Stimulated activated CD8-positive, alpha-beta memory T cell treated with anti-CD3 and anti-CD28 coated beads, Interleukin-12 subunit alpha, Interleukin-12 subunit beta, amount 100 ng/mL, for 4 hours (primary cell): ENCODE data around the gene GOLIM4.
A peak's percentile ranks its signal among the peaks of the same experiment; 100 is the strongest.
"Not testable (repeated sequence)": the region's sequence is repeated elsewhere in the genome, so short reads cannot be mapped to it uniquely, and the experiment has no call there.

Experiments used
- DNase-seq: peaks from one replicate; pipeline ENCODE4 v3.0.0-alpha.2; 2020; ENCODE audit warnings: low read depth

GOLIM4 gene

DNA sequence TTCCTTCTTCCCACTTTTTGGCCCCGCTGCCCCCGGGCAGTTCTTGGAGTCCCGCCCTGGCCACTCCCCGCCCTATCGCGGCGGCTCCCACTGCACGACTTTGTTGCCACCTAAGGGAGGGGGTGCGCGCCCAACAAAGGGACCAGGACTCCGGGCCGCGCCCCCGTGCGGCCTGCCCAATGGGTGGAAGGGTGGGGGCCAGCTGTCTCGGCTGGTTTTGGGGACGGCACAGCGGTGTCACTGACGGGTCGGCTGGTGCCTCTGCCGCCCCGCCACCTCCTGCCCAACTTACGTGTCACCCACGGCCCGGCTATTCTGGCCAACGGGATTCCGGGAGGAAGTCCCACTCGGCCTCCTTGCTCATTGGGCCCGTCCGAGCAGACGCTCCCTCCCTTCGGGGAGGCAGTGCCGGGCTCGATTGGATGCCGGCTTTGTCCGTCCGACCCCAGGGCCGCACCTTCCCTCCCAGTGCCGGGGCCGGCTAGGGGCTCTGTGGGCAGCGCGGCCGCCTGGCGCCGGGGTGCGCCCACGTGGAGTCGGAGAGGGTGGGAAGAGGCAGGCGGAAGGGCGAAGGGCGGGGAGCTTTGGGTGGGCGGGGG is at the start of gene GOLIM4:
GOLIM4 (minus strand) TSS at position 314 of the 599 bp plus-strand sequence. CDS start 639 bp downstream, outside the sequence.
- peak; percentile 50 for DNase-seq

- no peak for DNase-seq
Measured at GRCh38 chr3:168141405-168141998, 45.8 kb upstream of the GOLIM4 start.

DNA sequence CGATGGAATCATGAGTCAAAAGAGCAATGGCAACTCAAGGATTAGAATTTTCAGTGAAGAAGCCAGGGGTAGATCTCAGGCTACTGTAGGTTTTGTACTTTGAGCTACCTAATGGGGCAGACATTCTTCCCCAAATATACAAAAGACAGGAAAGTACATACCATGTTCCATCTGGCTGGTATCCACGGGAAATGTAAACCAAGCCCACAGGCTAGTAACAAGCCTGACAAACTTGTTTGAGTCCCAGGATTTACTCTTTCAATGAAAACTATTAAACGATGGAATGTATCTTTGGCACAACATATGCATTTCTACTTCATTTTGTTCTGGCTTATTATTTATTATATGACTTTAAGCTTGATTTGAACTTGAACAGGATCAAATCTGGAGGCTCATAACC is 44.2 kb upstream of the GOLIM4 start:
- DNase-seq, result no peak

- no peak for DNase-seq
Measured at GRCh38 chr3:168138421-168138820, 42.7 kb upstream of the GOLIM4 start.

GRCh38 chr3:168134931-168135330 is 39.2 kb upstream of the GOLIM4 start:
- no peak for DNase-seq

DNA sequence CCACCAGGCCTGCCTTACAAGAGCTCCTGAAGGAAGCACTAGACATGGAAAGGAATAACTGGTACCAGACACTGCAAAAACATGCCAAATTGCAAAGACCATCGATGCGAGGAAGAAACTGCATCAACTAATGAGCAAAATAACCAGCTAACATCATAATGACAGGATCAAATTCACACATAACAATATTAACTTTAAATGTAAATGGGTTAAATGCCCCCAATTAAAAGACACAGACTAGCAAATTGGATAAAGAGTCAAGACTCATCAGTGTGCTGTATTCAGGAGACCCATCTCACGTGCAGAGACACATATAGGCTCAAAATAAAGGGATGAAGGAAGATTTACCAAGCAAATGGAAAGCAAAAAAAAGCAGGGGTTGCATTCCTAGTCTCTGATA is 34.5 kb upstream of the GOLIM4 start:
- not testable (repeated sequence) for DNase-seq

GRCh38 chr3:168128463-168128862 is 32.7 kb upstream of the GOLIM4 start:
- not testable (repeated sequence) for DNase-seq

- no peak for DNase-seq
Measured at GRCh38 chr3:168127466-168127865, 31.7 kb upstream of the GOLIM4 start.

DNA sequence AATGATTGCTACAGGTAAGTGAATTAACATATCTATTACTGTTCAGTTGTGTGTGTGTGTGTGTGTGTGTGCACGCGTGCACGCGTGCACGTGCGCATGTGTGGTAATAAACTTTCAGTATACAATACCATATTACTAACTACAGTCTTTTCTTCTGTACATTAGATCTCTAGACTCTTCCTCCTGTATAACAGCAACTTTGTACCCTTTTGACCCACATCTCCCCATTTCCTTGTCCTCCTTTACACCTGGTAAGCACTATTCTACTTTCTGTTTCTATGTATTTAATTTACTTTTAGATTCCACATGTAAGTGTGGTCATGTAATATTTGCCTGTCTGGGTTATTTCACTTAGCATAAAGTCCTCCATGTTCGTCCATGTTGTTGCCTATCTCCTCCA is 29.1 kb upstream of the GOLIM4 start:
- DNase-seq, result no peak

DNA sequence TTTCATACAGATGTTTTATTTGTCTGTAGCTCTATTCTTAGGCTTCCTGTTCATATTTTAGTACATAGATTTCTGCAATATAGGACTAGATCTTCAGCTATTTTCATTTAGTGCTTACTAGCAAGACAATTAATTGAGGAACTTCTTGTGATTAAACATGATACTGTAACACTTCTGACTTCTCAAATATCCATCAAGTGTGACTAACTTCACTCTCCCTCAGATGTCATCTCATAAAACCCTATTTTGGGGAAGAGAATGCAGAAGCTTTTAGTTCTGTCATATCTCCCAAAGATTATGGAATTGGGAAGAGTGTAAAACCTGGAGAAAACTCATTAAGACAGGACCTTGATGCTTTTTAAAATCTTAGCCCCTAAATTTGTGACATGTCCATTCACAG is 28.6 kb upstream of the GOLIM4 start:
- no peak for DNase-seq

DNA sequence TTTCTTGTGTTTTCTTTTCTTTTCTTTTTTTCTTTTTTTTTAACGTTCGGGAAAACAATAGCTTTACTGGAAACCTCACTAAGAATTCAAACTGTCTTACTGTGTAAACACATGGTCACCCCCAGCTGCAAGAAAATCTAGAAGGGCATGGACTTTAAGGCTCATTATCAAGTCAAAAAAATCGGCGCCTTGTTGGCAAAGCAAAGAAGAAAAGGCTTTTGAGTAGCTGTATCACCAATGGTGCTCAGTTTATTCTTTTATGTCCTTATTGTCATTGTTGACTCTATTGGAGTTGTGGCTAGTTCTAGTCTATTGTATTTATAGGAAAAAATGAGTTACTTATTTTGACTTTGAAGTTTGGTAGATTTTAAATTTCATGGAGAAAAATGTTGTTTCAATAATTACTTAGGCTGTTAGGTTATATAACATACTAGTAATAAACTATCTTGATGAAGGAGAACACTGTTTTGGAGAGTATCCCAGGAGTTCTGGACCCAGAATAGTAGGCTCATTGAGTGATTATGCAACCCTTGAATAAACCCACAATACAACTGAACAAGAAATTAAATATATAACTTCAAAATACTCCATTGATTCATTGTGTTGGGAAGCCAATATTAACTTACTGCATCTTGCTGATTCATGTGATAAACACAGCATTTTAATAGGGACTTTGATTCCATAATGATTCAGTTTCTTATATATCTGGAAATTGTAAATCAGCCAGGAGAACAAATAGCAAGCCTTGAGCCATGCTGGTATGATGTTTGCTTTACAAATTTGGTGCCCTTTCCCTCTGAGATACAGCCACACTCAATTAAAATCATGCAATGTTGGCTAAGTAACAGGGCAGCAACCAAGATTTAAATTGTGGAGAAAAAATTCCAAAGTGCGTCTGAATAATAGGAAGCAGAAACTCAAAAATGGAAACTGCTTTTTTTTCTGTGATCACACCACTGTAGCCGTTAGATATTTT is 27.8 kb upstream of the GOLIM4 start:
- DNase-seq, result no peak

- no peak for DNase-seq
Measured at GRCh38 chr3:168121184-168122017, 25.7 kb upstream of the GOLIM4 start.

GRCh38 chr3:168117853-168118313 is 22.2 kb upstream of the GOLIM4 start:
- no peak for DNase-seq

GRCh38 chr3:168117059-168117458 is 21.3 kb upstream of the GOLIM4 start:
- DNase-seq, result no peak

- DNase-seq, result no peak
Measured at GRCh38 chr3:168116279-168116678, 20.6 kb upstream of the GOLIM4 start.

GRCh38 chr3:168113848-168114247 is 18.1 kb upstream of the GOLIM4 start:
- no peak for DNase-seq

DNA sequence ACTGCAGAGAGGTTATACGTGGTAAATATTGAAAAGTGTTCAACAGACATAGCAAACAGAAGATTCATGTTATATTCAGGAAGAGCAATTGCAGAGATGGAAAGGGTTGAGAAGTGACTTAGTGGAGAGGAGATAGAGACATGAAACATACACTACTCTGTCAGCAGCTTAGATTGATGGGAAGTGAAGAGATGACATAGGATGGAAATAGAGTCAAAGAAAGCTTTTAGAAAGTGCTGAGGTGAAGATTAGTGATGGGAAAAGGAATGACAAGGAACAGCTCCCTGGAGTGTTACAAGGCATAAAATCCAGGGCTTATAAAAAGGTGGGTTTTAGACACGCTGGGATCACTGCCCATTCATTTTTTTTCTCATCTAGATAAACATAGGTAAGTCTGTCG is 17.2 kb upstream of the GOLIM4 start:
- DNase-seq, result no peak

GRCh38 chr3:168104361-168104760 is 8.6 kb upstream of the GOLIM4 start:
- no peak for DNase-seq

DNA sequence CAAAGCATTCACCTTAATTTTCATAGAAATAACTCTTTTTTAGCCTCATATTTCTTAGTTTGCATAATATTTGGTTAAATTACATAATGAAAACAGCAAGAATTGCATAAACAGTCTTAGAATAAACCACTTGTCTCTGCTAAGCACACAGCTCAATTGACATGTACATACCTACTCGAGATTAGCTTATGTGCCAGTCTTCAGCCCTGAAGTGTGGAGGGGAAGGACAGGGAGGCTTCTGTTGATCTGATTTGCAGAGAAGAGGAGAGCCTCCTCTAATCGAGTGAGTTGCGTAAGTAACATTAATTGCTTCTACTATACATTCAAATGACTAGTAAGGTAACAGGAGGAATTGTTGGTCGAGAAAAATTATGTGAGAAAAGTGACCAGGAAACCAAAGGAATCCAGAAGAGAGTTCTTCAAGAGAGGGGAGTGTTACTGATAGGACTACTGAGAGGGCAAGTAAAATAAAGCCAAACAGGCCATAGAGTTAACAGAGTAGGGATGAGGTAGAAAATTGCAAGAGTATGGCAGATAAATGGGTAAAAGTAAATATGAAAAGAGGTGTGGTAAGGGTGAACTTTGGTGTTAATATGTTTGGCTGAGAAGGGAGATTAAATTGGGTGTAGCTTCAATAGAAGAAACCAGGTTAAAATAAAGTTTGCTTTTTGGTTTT is 7.1 kb upstream of the GOLIM4 start:
- DNase-seq, result no peak

DNA sequence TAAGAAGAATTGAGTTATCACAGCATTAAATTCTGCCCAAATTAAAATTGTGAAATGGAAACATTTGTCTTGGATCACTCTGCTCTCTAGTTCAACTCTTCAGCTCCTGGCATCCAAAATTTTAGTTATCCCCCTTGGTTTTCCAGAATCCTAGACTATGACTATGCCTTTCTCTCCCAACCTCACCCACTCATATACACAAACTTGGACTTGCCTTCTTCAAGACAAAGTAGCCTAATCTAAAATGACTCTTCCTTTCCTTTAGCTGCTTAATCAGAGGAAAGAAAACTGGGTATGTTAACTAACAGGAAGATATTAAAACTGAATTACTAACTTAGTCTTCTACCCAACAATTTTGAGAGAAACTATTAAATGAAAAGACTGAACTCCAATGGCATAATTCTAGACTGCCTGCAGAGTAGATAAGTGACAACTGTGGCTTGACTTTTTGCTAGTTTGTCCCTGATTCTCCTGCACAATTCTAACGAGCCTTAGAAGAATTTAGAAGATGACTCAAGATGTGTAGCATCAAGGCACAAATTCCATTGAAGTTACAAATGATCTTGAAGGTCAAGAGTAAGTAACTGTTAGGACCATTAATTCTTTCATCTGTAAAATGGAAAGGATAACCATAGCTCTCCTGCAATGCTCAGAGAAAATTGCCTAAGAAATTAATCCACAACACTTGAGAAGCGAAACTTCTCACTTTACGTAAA is 5.2 kb upstream of the GOLIM4 start:
- DNase-seq, result no peak

DNA sequence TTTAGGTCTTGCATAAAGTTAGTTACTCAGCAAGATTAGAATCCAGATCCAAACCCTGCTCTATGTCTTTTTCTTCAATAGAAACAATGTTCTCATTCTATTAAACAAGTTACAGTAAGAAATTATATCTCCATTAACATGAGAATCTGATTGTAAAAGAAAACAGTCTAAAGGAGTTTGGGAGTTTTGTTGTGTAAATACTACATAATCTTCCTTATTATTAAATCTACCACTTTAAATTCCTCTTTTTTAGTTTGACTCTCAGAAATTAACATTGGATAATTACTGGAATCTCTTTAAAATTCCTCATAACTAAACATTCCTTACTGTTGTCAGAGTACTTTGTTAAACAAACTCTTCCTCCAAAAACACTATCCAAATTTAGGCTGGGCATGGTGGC is 1.7 kb upstream of the GOLIM4 start:
- DNase-seq, result no peak
